ENCODE data around the gene PCARE.
"Not testable (repeated sequence)": the region's sequence is repeated elsewhere in the genome, so short reads cannot be mapped to it uniquely, and the experiment has no call there.

Gene PCARE

GRCh38 chr2:29097569-29097968 is 23.2 kb upstream of the PCARE start:
- DNase-seq (ENCODE audit: low read depth in 2 of 2): no peak

GRCh38 chr2:29096969-29097368 is 22.6 kb upstream of the PCARE start:
- DNase-seq (ENCODE audit: low read depth in 2 of 2): no peak

- DNase-seq (ENCODE audit: low read depth in 2 of 2): not testable (repeated sequence)
Observed at GRCh38 chr2:29090311-29090710, 16.0 kb upstream of the PCARE start.

- DNase-seq (ENCODE audit: low read depth in 2 of 2): no peak
Observed at GRCh38 chr2:29084554-29084953, 10.2 kb upstream of the PCARE start.

GRCh38 chr2:29082804-29083495 is 8.6 kb upstream of the PCARE start:
- no peak for DNase-seq (ENCODE audit: low read depth in 2 of 2)

GRCh38 chr2:29080886-29081743 is 6.8 kb upstream of the PCARE start:
- DNase-seq (ENCODE audit: low read depth in 2 of 2): no peak

GRCh38 chr2:29079887-29080286 is 5.6 kb upstream of the PCARE start:
- DNase-seq (ENCODE audit: low read depth in 2 of 2): no peak

- DNase-seq (ENCODE audit: low read depth in 2 of 2): no peak
Observed at GRCh38 chr2:29075894-29076705, 1.8 kb upstream of the PCARE start.

- DNase-seq (ENCODE audit: low read depth in 2 of 2): no peak
Observed at GRCh38 chr2:29073933-29074332, 390 bp downstream of the PCARE start.

GRCh38 chr2:29072971-29073725 is 1.2 kb downstream of the PCARE start:
- no peak for DNase-seq (ENCODE audit: low read depth in 2 of 2)

- no peak for DNase-seq (ENCODE audit: low read depth in 2 of 2)
Observed at GRCh38 chr2:29072251-29072650, 2.1 kb downstream of the PCARE start.

GRCh38 chr2:29071032-29071975 is 3.0 kb downstream of the PCARE start:
- no peak for DNase-seq (ENCODE audit: low read depth in 2 of 2)

GRCh38 chr2:29070526-29070925 is 3.8 kb downstream of the PCARE start:
- no peak for DNase-seq (ENCODE audit: low read depth in 2 of 2)

GRCh38 chr2:29068513-29068912 is 5.8 kb downstream of the PCARE start:
- no peak for DNase-seq (ENCODE audit: low read depth in 2 of 2)

- DNase-seq (ENCODE audit: low read depth in 2 of 2): no peak
Observed at GRCh38 chr2:29066997-29067605, 7.2 kb downstream of the PCARE start.

- no peak for DNase-seq (ENCODE audit: low read depth in 2 of 2)
Observed at GRCh38 chr2:29066271-29066860, 8.0 kb downstream of the PCARE start.

GRCh38 chr2:29065068-29065811 is 9.1 kb downstream of the PCARE start:
- DNase-seq (ENCODE audit: low read depth in 2 of 2): no peak

- DNase-seq (ENCODE audit: low read depth in 2 of 2): no peak
Observed at GRCh38 chr2:29064746-29065067, 9.6 kb downstream of the PCARE start.

- DNase-seq (ENCODE audit: low read depth in 2 of 2): no peak
Observed at GRCh38 chr2:29064346-29064715, 10.0 kb downstream of the PCARE start.
